ENCODE data around the gene GRAMD1B. TPM values are rescaled to one million over a fixed set of nuclear protein-coding genes. Genes with fewer than 3 reads are reported as not detected.

The GRAMD1B gene
- total RNA-seq, 4 donors from 2014 or later = 27.5 to 37.2 (median 30.6) TPM

GRCh38 chr11:123480882-123481281 lies 50.8 kb downstream of the GRAMD1B start:
- TF ChIP-seq POLR2A (IDR thresholded peaks at IDR 0.05) (no peak), CTCF (IDR thresholded peaks at IDR 0.05) (no peak), EP300 (IDR thresholded peaks at IDR 0.05) (no peak)
- H3K9me3 ChIP-seq = no peaks in the 10 kb centered on the region
- 74 to 77% methylated on average over 11 of the region's 11 CpGs for WGBS, 2 donors
- no peak overlapping the region for H3K27ac ChIP-seq
- no peak overlapping the region for H3K4me3 ChIP-seq
- DNase-seq (ENCODE audit: low spot score in 2 of 2) = no peak
- H3K36me3 ChIP-seq = no peaks in the 10 kb centered on the region
- H3K4me1 ChIP-seq = peaks cover 0 to 7% (median 4%) of the 10 kb centered on the region in 4 donors
- no peaks in the 10 kb centered on the region for H3K27me3 ChIP-seq

GRCh38 chr11:123481640-123482039 lies 51.6 kb downstream of the GRAMD1B start:
- H3K27ac ChIP-seq = no peak overlapping the region
- H3K9me3 ChIP-seq = no peaks in the 10 kb centered on the region
- H3K4me1 ChIP-seq = peaks cover 0 to 7% (median 4%) of the 10 kb centered on the region in 4 donors
- WGBS, 2 donors = 86 to 87% methylated on average over 3 of the region's 3 CpGs
- no peak for DNase-seq (ENCODE audit: low spot score in 2 of 2)
- H3K4me3 ChIP-seq = no peak overlapping the region
- TF ChIP-seq CTCF (IDR thresholded peaks at IDR 0.05) (no peak), EP300 (IDR thresholded peaks at IDR 0.05) (no peak)
- no peaks in the 10 kb centered on the region for H3K27me3 ChIP-seq
- H3K36me3 ChIP-seq = no peaks in the 10 kb centered on the region

- Histone ChIP-seq H3K27ac (no peak overlapping the region), H3K27me3 (no peaks in the 10 kb centered on the region), H3K4me3 (no peak overlapping the region), H3K36me3 (no peaks in the 10 kb centered on the region), H3K4me1 (peaks cover 0 to 7% (median 4%) of the 10 kb centered on the region in 4 donors), H3K9me3 (no peaks in the 10 kb centered on the region)
- TF ChIP-seq CTCF (IDR thresholded peaks at IDR 0.05) = no peak
- no peak for TF ChIP-seq EP300 (IDR thresholded peaks at IDR 0.05)
- no peak for TF ChIP-seq POLR2A (IDR thresholded peaks at IDR 0.05)
- 87 to 91% methylated on average over 6 of the region's 6 CpGs for WGBS, 2 donors
- no peak for DNase-seq (ENCODE audit: low spot score in 2 of 2)
Observed at GRCh38 chr11:123482218-123482617, 52.1 kb downstream of the GRAMD1B start.

GRCh38 chr11:123483058-123483457 lies 53.0 kb downstream of the GRAMD1B start:
- H3K4me1 ChIP-seq = peaks cover 0 to 6% (median 4%) of the 10 kb centered on the region in 4 donors
- 84 to 88% methylated on average over 8 of the region's 8 CpGs for WGBS, 2 donors

GRCh38 chr11:123483466-123483865 lies 53.4 kb downstream of the GRAMD1B start:
- Histone ChIP-seq H3K4me1 (peaks cover 0 to 2% (median under 1%) of the 10 kb centered on the region in 4 donors), H3K4me3 (no peak overlapping the region), H3K9me3 (no peaks in the 10 kb centered on the region), H3K27me3 (no peaks in the 10 kb centered on the region), H3K36me3 (no peaks in the 10 kb centered on the region), H3K27ac (no peak overlapping the region)
- no peak for TF ChIP-seq EP300 (IDR thresholded peaks at IDR 0.05)
- no peak for TF ChIP-seq POLR2A (IDR thresholded peaks at IDR 0.05)
- no peak for TF ChIP-seq CTCF (IDR thresholded peaks at IDR 0.05)
- WGBS, 2 donors = 87 to 91% methylated on average over 4 of the region's 4 CpGs
- no peak for DNase-seq (ENCODE audit: low spot score in 2 of 2)

More at GRCh38 chr11:123483058-123483457, 53.0 kb downstream of the GRAMD1B start:
- Histone ChIP-seq H3K36me3 (no peaks in the 10 kb centered on the region), H3K4me3 (no peak overlapping the region), H3K27me3 (no peaks in the 10 kb centered on the region), H3K9me3 (no peaks in the 10 kb centered on the region), H3K27ac (no peak overlapping the region)
- DNase-seq (ENCODE audit: low spot score in 2 of 2) = no peak
- TF ChIP-seq POLR2A (IDR thresholded peaks at IDR 0.05) (no peak), CTCF (IDR thresholded peaks at IDR 0.05) (no peak), EP300 (IDR thresholded peaks at IDR 0.05) (no peak)

Data from tibial nerve (tissue), 4 donors.